ENCODE results near the gene TFG.
A peak's percentile ranks its signal among the peaks of the same experiment; 100 is the strongest.

DNA sequence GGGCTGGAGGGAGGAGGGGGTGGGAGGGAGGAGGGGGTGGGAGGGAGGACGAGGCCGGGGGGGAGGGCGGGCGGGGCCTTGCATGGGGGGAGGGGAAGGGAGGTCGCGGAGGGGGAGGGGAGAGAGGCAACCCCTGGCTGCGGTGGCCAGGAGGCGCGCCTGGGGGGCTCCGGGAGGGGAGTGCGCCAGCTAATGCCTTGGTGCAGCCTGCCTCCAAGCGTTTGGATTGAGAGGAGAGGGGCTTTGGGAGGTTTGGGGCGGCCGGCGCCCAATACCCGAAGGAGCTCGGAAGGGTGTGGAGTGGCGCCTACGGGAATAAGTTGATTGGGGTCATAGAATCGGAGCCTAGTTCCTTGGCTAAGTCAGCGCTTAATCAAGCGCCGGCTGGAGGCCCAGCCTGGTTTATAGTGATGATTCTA is 557 bp downstream of the TFG start:
- TF ChIP-seq, protein P1, sequence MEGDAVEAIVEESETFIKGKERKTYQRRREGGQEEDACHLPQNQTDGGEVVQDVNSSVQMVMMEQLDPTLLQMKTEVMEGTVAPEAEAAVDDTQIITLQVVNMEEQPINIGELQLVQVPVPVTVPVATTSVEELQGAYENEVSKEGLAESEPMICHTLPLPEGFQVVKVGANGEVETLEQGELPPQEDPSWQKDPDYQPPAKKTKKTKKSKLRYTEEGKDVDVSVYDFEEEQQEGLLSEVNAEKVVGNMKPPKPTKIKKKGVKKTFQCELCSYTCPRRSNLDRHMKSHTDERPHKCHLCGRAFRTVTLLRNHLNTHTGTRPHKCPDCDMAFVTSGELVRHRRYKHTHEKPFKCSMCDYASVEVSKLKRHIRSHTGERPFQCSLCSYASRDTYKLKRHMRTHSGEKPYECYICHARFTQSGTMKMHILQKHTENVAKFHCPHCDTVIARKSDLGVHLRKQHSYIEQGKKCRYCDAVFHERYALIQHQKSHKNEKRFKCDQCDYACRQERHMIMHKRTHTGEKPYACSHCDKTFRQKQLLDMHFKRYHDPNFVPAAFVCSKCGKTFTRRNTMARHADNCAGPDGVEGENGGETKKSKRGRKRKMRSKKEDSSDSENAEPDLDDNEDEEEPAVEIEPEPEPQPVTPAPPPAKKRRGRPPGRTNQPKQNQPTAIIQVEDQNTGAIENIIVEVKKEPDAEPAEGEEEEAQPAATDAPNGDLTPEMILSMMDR (IDR thresholded peaks at IDR 0.05) = peak in 1 of 7 experiments; percentile 5
- no peak for TF ChIP-seq POLR2A (IDR thresholded peaks at IDR 0.05)

Data from body of pancreas (tissue), 4 donors.